Pons (tissue), 1 donor: Measurements from ENCODE around the gene VSNL1.

Experiments used
- DNase-seq: peaks from one replicate; pipeline ENCODE4 v3.0.0-alpha.2; 2016; ENCODE audit warnings: low spot score

Gene VSNL1

DNA sequence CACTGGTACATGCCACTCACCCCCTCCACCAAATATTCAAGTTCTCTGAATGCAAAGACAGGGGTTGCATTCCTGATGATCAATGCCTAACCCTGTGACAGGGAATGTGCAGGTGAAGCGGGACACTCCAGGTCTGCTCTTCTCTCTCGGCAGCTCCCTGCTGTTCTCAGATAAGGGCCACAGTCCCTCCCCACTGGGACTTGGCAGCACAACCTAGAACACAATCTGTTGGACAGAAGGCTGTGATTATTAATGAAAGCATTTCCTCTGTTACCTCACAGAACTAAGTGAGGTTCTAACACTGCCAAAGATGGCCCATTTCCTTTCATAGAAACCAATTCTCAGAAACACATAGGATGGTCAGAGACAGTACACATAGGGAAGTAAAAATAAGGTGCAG is 42.7 kb downstream of the VSNL1 start:
- peak; percentile 25 for DNase-seq

DNA sequence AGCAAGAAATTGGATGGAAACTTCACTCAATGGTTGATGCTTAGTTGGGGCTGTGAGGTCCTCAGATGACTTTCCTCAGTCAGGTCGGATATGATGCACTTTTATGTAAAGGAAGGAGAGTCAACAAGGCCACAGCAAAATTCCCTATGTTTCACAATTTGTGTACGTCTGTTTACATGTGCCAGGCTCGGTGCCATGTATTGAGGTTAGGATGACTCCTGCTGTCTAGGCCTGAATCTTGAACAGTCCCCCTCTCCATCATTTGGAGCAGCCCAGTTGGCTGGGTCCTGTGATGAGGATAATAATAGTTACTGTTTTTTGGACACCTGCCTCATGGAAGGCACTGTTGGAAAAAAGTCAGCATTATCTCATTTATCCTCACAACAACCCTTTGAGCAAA is 43.1 kb downstream of the VSNL1 start:
- no peak for DNase-seq

DNA sequence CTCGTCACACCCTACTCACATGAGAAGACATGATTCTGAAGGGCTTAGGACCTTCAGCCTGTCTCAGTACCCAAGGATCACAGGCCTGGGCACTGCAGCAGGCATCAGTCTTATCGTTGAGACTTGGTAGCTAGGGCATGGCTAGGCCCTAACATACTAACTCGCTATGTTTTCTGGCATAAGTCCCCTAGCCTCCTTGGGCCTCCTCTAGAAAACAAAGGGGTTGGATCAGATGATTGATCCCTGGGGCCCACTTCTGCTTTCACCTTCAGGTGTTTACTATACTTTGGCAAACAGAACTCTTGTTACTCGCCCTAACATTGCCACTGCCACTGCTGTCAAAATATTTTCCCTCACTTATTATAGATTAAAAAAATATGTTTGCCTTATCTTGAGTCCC is 44.2 kb downstream of the VSNL1 start:
- DNase-seq = no peak

DNA sequence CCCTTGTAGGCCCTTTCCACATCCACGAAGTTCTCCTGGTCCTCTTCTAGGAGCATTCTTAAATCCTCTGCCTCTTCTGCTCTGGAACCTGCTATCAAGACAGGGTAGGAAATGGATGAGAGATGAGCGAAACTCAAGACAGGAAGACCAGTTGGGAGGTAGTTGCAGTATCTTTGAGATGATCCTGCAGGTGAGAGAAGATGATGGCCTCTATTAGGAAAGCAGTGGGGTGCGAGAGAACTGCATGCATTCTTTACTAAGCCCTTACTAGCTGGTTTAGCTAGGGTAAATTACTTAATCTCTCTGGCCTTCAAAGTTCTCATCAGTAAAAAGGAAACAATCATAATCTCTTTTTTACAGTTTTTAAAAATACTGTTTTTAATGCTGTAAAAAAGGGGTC is 47.0 kb downstream of the VSNL1 start:
- DNase-seq = no peak

DNA sequence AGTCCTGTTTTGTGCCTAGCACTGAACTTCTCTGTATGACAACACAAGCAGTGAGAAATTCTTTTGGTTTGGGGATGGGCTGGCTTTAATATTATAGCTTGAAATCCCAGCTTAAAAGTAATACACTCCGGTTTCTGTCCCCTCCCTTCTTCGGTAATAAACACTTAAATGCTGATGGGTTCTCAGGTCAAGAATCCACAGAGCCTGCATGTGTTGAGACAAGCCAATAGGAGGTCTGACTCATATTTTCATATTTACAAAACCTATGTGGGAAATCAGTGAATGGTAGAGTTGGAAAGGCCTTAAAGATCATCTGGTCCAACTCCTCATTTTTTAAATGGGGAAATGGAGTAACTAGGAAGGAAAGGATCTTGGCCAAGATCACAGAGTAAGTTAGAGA is 47.5 kb downstream of the VSNL1 start:
- DNase-seq = no peak

DNA sequence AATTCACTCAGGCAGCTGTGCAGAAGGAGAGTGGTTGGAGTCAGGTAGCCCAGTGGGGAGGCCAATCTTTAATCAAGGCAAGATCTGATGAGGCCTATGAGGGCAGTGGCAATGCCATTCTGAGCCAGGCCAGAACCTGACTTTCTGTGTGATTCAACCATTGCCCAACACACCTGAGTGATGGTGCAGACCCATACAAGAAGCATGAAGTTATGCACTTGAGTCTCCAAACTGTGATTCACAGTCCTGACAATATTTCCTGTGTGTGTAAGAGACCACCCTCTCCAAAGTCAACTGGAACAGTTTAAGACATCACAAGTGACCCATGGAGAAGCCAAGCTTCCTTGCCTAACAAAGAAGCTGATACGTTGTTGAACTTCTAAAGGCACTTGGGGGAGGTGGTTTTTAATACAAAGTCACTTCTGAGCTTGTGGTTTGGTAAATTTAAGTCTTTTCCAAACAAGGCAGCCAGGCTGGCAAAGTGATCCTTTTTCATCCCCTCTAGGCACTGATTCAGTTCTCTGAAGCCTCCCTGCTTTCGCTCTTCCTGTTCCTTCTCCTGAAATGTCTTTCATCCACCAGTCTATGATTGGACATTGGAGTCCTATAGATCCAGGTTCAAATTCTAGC is 49.0 kb downstream of the VSNL1 start:
- DNase-seq = no peak

DNA sequence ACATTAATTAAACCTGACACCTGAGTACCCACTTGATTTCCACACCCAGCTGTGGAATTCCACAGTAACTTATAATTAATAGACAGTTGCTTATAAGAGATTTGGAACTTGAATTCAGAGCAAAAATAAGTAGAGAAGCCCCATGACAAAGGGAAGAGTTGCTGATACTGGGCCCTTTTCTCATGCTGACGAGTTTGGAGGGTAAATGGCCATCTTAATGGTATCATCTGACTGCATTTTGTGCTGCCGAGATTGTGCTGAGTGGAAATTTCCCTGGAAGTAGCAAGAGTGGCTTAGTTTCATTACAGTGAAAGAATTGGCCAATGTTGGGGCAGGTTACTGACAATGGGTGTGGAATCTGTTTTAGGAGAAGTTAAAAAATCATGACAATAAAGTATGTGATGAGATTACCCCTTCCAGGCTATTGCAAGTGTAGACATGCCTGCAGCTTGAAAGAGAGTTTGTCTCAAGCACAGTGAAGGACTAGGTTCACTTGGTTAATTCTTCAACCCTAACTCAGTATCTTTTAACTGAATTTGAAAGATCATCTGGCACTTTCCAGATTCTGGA is 49.9 kb downstream of the VSNL1 start:
- DNase-seq = no peak

DNA sequence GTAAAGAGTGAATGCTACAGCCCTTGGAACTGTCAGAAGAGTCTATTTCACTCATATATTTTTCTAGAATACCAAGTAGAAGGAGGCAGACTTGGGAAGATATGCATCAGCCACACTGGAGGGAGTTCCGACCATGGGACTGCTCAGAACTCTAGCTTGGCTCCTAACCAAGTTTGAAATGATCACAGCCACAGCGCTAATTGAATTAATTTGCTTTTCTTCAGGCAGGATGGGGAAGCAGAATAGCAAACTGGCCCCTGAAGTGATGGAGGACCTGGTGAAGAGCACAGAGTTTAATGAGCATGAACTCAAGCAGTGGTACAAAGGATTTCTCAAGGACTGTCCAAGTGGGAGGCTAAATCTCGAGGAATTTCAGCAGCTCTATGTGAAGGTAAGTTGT is 51.4 kb downstream of the VSNL1 start:
- DNase-seq = no peak

DNA sequence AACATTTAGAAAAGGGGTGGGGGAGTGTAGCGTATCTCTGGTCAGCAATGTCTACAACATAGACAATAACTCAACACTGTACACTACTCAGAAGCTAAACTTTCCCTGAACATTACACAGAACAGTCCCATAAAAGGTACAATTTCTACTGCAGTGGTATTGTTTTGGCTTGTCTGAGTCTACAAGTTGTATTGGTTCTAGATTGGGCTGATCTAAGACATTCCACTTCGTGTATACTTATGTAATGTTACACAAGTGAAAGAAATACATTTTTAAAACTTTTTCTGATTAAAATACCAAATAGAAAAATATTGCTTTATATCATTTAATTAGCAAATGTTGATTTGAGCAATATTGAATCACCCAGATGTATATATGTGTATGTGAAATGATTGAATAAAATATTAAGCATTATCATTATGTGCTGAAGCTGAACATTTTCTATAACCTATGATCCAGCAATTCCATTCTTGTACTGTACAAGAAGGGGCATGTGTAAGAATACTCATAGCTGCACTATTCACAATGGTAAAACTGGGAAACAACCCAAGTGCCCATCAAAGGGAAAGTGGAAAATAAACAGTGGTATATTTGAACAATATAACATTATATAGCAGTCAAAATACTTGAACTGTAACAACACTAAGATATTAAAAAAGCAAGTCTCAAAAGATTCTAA is 52.4 kb downstream of the VSNL1 start:
- no peak for DNase-seq

DNA sequence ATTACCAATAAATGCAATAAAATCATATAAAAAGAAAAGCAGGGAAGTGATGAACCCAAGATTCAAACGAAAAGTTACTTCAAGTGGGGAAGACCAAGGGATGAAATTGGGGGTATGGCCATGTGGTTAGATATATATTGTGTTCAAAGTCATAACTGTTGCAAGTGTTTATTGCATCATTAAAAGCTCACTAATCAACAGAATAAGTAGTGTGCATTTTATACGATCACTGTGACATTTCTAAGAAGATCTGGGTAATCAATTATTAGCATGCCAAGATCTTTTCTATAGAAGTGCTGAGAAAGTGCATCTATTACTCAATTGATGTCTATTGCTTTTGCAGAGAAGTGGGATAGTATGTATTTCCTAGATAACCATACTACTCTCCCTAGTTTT is 52.9 kb downstream of the VSNL1 start:
- no peak for DNase-seq

DNA sequence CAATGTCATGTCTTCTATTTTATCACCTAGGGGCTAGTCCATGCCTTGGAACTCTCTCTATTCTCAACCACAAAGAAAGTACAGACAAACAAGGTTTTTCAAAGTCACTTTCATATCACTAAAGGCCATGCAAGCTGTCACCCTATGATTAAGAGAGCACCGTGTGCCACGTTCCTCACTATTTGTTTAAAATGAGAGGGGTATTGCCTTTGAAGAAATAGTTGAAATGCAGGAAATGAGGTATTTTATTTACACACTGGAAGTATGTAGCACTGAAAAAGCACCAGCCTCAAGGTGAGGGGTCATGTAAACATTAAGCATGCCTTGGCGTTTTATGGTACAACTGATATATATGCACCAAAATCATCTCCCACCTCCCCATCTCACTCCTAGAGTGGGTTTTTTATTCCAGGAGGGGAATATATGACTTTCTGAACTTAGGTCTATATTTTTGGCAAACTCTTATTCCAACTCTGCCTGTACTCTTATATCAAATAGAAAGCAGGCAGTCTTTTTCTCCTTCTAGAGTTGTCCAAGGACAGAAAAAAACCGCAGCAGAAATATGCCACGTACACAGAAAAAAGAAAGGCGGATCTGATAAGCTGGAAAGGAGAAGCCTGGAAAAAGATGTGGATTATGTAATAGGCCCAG is 53.5 kb downstream of the VSNL1 start:
- DNase-seq = no peak

DNA sequence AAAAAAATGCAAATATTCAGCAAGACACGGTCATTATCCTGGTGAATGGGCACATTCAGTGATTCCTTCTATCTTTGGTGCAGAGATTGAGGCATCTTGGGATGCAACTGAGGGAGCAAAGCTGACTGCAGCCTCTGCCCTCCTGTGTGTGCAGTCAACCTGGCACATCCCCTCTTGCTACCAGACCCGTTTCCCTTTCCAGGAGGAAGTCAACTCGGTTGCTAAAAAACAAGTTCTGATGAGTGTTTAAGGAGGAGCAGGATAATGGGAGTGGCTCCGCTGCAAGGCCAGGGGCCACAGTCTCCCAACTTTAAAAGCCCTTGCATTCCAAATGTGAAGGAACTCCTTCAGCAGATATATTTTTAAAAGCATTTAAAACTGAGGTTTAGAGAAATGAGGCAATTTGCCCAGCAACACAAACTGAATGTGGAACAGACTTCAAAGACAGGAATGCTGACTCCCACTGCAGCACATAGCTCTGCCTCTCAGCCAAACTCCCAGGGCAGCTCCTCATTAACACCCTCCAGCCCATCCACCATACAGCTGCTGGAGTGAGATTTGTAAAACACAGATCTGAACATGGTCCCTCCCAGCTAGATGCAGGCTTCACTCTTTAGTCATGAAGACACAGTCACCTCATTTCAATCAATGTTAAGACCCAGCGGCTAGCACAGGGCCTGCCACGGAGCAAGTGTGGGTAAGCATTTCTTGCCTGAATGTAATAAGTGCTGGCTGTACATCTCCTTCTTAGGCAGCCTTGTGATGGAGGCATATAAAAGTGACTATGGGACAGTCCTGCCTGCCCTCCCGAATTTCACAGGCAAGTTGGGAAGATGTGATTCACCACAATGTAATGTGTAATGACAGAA is 54.3 kb downstream of the VSNL1 start:
- no peak for DNase-seq

DNA sequence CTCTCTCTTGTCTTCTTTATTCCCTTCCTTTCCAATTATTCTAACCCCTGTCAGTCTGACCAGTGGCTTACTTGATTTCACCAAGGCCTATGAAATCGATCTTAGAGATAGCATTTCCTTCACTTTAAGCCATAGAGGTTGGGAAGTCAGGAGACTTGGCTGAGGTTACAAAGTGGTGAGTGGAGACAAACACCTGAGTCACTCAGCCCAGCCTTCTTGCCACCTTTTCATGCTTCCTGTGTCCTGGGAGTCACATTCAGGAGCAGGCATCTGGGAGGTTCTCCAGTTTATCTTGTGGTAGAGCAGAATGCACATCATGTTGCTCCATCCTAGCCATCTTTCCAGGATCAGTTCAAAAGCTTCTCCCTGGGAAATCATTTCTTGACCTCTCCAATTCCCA is 59.1 kb downstream of the VSNL1 start:
- no peak for DNase-seq

DNA sequence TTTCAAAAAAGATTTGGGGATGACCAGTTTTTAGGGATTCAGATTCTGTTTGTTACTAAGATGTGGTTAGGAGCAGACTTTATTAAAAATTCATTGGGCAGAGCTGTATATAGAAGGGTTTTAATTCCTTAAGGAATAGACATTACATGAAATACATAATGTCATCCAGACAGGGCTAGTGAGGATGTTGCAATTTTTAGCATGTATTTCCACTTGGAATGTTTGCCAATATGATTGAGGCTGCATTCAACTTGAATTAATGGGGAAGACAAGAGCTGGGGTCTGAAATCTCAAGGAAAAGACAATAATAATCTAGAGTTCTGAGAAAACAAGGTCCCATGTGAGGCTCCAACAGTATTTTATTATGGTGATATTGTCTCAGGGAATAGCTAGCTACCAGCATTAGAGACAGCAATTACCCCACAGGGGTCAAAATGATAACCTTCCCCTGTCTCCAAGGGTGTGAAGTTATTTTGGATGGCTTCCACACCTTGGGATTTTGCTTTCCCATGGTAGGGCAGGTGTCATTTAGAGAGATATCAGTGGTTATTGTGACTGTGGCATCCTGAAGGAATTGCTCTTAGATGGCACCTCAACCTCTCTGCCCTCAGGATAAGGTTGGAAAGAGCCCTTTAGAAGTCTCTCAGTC is 60.2 kb downstream of the VSNL1 start:
- no peak for DNase-seq

DNA sequence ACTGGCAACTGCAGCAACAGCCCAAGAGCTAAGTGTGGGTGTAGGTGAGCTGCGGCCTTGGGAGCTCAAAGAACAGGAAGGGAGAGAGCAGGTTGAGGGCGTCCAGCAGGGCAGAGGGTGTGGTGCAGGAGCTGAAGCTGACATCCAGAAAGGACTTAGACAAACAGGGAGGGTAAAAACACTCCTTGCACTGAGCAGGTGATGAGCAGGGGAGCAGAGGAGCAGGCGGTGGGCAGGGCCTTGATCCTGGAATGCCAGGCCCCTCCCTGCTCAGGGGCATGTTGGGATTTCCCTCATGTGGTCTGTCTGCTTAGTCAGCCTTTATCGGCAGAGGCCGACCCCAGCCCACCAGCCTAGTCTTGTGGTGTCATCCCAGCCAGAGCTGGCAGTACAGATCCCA is 63.6 kb downstream of the VSNL1 start:
- DNase-seq = no peak

DNA sequence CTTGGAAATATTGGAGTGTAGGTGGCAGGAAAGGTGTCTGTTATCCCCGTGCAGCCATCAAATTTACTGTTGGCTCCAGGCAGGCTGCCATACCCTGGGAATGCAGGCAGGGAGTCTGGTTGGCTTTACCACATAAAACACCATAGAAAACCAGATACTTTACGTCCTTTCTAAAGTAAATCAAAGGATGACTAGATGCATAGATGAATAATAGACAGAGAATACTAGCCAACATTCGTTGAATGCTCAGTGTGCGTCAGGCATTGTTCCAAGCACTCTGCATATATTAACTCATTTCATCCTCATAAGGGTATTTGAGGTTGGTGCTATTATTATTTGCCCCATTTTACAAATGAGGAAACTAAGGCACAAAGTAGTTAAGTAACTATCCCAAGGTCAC is 65.2 kb downstream of the VSNL1 start:
- no peak for DNase-seq

DNA sequence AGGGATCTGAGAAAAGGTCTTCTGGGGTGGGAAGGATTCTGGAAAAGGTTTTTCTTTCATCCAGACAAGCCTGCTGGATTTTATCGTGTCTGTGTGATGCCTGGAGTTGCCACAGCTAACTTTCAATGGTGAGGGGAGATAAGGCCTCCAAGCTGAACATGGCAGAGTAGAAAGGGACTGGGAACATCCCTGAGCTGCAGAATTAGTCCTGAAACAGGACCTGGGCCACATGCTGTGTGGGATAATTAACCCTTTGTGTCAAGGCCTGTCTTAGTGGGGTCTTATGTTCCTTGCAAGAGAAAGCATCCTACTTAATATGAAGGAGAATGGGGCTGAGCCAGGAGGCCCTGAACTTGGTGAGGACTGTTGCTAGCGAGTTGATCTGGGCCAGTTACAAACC is 66.4 kb downstream of the VSNL1 start:
- DNase-seq = no peak

DNA sequence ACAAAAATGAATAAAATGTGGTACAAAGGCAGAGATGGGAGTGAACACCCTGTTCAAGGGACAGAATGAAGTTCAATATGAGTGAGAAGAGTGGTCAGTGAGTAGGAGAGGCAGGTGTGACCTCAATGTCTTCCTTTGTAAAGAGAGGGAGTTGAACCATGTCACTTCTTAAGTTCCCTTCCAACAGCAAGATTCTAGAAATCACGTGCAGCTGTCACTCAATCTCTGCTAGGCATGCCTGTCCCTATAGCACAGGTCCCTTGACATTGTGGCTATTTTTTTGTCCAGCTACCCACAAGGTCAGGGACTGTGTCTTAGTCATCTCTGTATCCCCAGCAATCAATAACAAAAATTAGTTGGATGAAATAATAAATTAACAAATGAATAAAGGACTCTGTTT is 66.9 kb downstream of the VSNL1 start:
- no peak for DNase-seq

DNA sequence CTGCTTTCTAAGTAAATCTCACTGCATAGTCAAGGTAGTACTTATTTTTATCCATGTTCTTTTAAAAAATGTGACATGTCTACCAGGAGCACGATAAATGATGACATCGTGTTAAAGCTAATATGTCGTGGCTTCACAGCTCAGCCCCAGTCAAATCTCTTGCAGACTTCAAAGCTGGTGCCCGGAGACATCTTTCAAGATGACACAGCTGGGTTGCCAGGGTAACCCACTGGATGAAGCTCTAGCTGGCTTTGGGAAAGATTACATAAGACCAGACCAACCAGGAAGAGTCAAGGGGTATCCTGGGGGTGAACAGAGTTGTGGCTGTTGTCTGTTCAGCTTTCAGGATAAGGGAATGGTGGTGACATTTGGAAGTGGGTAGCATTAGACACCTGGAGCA is 67.8 kb downstream of the VSNL1 start:
- DNase-seq = no peak

DNA sequence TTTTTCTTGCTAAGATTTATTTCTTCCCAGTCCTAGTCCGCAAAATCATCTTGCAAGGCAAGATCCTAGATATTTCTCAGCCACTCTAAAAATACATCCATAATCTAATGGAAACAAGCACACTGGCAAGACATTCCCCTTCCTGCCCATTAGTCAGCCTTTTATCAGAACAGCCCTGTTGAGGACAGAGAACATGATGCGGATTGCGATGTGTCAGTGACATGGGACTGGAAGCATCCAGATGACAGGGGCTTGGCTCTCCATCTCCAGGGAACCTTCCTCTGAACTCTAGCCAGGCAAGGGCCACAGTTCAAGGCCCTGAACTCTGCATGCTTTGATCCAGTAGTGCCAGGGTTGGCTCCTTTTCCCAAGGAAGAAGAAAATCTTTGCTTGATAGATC is 70.0 kb downstream of the VSNL1 start:
- no peak for DNase-seq

DNA sequence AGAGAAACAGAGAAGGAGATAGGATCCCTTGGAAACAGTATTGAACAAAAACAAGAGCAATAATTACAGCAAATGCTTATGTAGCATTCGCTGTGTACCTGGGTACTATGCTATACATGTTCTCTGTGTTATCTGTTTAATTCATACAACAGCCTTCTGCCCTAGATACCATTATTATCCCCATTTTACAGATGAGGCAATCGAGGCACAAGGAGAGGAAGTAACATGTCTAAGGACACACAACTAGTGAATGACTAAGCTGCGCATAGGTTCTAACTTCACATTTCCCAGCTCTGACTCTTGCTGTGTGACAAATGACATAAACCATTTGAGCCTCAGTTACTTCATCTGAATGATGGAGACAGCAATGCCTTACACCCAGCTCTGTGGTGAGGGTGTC is 70.5 kb downstream of the VSNL1 start:
- DNase-seq = no peak
